Measurements from ENCODE around the gene JTB. TPM values are rescaled to one million over a fixed set of nuclear protein-coding genes. Genes with fewer than 3 reads are reported as not detected.
A peak's percentile ranks its signal among the peaks of the same experiment; 100 is the strongest.

The JTB gene
- total RNA-seq, 1 donor from 2014 or later = 194 TPM

- intact Hi-C loops (cut with DNase I) = loop anchor here (5.0 to 10.0 kb wide), 2 partner anchors 41 to 152 kb away; partner anchors contain the start of gene RAB13
- Histone ChIP-seq H3K4me1 (peaks cover 27% of the 10 kb centered on the region), H3K4me3 (peak within 1 kb of the TSS; percentile 73 to 89), H3K27me3 (no peaks in the 10 kb centered on the region), H3K27ac (peak within 1 kb of the TSS; percentile 99), H3K9me3 (no peaks in the 10 kb centered on the region), H3K36me3 (peaks cover 0 to 51% of the 10 kb centered on the region in 2 donors)
- no peak for DNase-seq (ENCODE audit: extremely low spot score in 2 of 2)
- TF ChIP-seq POLR2AphosphoS5 (IDR thresholded peaks at IDR 0.05; ENCODE audit: insufficient read depth in 1 of 2, low read depth in 1 of 2) (peak; percentile 20 to 21), CTCF (IDR thresholded peaks at IDR 0.05) (peak; percentile 84 to 90 (median 86)), POLR2A (IDR thresholded peaks at IDR 0.05) (no peak)
Measured at GRCh38 chr1:153946622-153947241, 30.7 kb downstream of the JTB start, which contains the start of gene DENND4B. Gene DENND4B (minus strand): TSS chr1:153946718. CDS start chr1:153944374, 2,344 bp downstream.

GRCh38 chr1:153945795-153946621, 31.5 kb downstream of the JTB start:
- DNase-seq (ENCODE audit: extremely low spot score in 2 of 2) = no peak
- Histone ChIP-seq H3K27me3 (no peaks in the 10 kb centered on the region), H3K36me3 (peaks cover 0 to 51% of the 10 kb centered on the region in 2 donors), H3K27ac (peak overlapping the region; percentile 99), H3K4me1 (peaks cover 27% of the 10 kb centered on the region), H3K9me3 (no peaks in the 10 kb centered on the region), H3K4me3 (peak overlapping the region; percentile 73 to 89)
- TF ChIP-seq POLR2AphosphoS5 (IDR thresholded peaks at IDR 0.05; ENCODE audit: insufficient read depth in 1 of 2, low read depth in 1 of 2) (peak; percentile 31 to 85), POLR2A (IDR thresholded peaks at IDR 0.05) (no peak)
- intact Hi-C loops (cut with DNase I) = loop anchor here (5.0 to 10.0 kb wide), 2 partner anchors 41 to 151 kb away; partner anchors contain the start of gene RAB13

- intact Hi-C loops (cut with DNase I) = loop anchor here (5.0 to 10.0 kb wide), 2 partner anchors 42 to 150 kb away; partner anchors contain the start of gene RAB13
- TF ChIP-seq POLR2A (IDR thresholded peaks at IDR 0.05) = peak in 1 of 2 donors; percentile 28
- no peak for TF ChIP-seq CTCF (IDR thresholded peaks at IDR 0.05)
- Histone ChIP-seq H3K36me3 (peaks cover 0 to 51% of the 10 kb centered on the region in 2 donors), H3K4me3 (peak overlapping the region; percentile 73 to 89), H3K9me3 (no peaks in the 10 kb centered on the region), H3K27me3 (no peaks in the 10 kb centered on the region), H3K27ac (peak overlapping the region; percentile 99), H3K4me1 (peaks cover 27% of the 10 kb centered on the region)
- DNase-seq (ENCODE audit: extremely low spot score in 2 of 2) = no peak
Measured at GRCh38 chr1:153945131-153945794, 32.2 kb downstream of the JTB start.

GRCh38 chr1:153944827-153945117, 32.7 kb downstream of the JTB start:
- H3K4me3 ChIP-seq = peak overlapping the region; percentile 73 to 89
- intact Hi-C loops (cut with DNase I) = loop anchor here (5.0 to 10.0 kb wide), 2 partner anchors 43 to 150 kb away; partner anchors contain the start of gene RAB13
- no peak for DNase-seq (ENCODE audit: extremely low spot score in 2 of 2)

More at GRCh38 chr1:153944827-153945117, 32.7 kb downstream of the JTB start:
- Histone ChIP-seq H3K36me3 (peaks cover 0 to 51% of the 10 kb centered on the region in 2 donors), H3K27me3 (no peaks in the 10 kb centered on the region), H3K4me1 (peaks cover 27% of the 10 kb centered on the region), H3K9me3 (no peaks in the 10 kb centered on the region), H3K27ac (peak overlapping the region; percentile 99)
- TF ChIP-seq CTCF (IDR thresholded peaks at IDR 0.05) = no peak
- no peak for TF ChIP-seq POLR2AphosphoS5 (IDR thresholded peaks at IDR 0.05; ENCODE audit: insufficient read depth in 1 of 2, low read depth in 1 of 2)
- no peak for TF ChIP-seq POLR2A (IDR thresholded peaks at IDR 0.05)
